Measurements from ENCODE around the gene C19orf38.
"Not testable (repeated sequence)": the region's sequence is repeated elsewhere in the genome, so short reads cannot be mapped to it uniquely, and the experiment has no call there.

Gene C19orf38

DNA sequence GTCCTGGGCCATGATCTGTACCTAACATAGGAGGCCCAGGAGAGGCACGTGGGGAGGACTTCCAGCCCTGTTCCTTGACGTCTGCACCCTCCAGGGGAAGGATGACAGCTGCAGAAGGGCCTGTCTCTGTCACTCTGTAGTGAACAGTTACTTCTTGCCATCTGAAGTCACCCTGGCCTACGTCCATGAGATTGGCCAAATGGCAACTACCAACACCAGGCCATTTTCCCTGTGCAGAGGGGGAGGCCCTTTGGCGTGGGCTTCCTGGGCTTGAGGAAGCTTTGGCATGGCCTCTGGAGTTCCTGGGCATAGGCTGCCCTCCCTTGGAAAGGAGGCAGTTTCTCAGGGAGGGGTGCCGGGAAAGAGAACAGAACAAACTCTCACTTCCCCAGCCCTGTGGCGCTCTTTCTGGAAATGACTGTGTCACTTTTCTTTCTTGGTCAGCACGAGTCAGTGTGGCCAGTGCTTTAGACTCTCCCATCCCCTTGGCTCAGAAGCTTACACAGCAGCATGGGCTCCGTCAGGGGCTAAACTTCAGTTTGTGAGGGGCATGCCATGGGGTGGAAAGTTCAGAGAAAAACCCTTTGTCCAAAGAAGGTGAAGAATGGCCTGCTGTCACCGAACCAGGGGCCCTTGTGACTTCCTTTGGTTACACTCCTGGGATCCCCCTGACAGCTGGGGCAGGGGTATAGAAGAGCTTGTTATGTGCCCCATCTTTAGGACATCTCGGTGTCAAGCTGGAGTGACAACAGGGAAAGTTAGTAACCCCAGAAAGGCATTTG, 28.4 kb downstream of the C19orf38 start:
- no peak for DNase-seq (ENCODE audit: low read depth, low spot score)

DNA sequence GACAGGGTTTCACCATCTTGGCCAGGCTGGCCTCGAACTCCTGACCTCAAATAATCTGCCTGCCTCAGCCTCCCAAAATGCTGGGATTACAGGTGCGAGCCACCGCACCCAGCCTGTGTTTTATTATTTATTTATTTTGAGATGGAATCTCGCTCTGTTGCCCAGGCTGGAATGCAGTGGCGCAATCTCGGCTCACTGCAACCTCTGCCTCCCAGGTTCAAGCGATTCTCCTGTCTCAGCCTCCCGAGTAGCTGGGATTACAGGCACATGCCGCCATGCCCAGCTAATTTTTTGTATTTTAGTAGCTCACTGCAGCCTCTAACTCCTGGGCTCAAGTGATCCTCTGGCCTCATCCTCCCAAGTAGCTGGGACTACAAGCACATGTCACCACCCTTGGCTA, 29.4 kb downstream of the C19orf38 start:
- not testable (repeated sequence) for DNase-seq (ENCODE audit: low read depth, low spot score)

DNA sequence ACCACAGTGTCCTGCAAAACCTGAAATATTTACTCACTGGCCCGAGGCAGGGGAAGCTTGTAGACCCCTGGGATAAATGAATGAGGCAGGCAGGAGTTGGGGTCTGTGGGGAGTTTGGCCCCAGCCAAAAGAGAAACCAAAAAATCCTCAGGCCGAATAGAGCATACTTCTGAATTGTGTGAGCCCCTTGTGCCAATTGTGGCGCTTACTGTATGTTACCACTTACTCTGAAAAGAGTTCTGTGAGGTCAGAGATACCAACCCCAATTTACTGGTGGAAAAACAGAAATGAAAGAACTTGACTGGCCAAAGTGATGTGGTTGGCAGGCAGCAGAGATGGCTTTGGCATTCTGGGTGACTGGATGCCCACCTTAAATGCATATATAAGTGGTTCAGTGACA, 30.0 kb downstream of the C19orf38 start:
- DNase-seq (ENCODE audit: low read depth, low spot score) = no peak

DNA sequence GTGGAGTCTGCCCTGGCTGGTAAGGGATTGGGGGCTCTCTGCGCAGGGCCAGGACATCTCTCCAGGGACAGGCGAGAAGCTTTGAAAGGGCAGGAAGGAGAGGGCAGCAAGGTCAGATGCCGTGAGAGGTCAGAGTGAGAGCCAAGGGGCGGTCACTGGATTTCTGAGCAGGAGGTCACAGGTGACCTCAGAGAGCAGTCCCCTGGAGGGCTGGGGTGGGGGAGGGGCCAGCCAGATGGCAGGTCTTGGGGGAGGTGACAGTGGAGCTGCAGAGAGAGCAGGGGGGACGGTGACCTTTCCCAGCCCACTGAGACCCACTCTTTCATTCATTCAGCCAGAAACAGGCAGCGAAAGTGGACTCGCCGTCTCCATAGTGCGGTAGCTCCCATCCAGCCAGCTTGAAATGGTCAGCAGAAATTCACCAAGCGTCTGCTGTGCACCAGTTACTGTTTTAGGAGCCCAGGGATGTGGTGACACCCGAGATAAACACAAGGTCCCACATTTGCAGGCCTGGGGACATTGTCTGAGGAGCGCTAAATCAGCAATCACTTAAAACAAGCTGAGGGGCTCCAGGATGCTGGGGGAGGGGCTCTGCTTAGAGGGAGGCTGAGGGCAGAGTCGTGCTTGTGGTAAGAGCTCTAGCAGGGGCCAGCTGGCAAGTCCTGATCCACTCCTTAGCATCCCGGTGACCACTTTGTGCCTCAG, 33.3 kb downstream of the C19orf38 start:
- no peak for DNase-seq (ENCODE audit: low read depth, low spot score)

DNA sequence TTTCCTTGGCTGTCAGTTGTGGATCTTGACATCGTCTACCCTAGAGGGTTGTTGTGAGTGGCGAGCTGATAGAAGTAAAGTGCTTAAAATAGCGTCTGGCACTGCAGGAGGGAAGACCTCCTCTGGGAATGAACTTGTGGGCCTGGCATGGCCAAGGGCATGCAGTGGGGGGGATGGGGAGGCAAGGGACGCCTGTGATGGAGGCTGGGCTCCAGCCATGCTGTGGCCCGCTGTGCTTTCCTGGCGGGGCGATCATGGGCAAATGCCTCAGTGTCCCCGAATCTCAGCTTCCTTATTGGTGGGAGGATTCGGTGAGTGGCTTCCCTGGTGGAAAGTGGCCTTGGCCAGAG, 33.9 kb downstream of the C19orf38 start:
- DNase-seq (ENCODE audit: low read depth, low spot score) = no peak

DNA sequence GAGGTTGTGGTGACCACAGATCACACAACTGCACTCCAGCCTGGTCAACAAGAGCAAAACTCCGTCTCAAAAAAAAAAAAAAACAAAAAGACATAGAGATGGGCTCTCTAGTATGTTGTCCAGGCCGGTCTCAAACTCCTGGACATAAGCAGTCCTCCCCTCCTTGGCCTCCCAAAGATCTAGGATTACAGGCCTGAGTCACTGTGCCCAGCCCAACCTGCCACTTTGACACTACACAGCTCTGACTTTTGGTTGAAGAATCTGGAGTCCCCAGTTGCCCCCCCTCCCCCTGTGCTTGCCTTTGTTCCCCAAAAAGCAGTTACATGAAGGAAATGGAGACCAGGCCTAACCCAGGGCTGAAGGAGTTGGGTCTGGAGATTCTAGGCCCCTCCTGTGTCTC, 36.1 kb downstream of the C19orf38 start:
- no peak for DNase-seq (ENCODE audit: low read depth, low spot score)

DNA sequence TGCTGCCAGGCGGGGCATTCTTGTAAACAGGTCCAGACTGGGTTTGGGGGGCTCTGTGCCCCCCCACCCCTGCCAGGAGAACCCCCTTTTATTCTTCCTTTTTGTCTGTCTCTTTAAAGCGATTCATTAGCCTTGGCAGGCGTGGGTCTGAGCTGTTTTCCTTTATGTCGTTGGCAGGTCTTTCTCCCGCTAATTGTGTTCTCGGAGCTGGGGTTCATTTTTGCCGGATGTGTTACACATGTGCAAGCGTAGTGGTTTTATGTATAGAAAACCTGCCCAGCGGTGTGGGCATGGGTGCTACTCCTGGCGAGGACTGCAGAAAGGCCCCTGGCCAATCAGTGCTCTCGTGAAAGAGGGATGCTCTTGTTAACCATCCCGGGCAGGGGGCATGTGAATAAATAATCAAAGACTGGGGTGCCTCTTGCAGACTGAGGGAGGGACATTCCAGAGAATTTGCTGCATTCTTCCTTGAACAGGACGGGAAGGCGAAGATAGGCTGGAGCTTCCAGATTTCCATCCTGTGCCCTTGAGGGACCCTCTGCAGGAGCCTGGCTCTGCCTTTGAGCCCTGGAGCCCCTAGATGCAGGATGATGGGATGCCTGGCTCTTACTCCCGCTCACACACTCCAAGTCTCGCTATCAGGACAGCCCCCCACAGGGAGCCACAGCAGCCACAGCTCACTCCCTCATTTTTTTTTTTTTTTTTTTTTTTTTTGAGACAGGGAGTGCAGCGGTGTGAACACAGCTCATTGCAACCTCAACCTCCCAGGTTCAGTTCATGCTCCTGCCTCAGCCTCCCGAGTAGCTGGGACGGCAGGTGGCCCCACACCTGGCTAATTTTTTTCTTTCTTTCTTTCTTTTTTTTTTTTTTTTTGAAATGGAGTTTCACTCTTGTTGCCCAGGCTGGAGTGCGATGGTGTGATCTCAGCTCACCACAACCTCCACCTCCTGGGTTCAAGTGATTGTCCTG, 37.3 kb downstream of the C19orf38 start:
- no peak for DNase-seq (ENCODE audit: low read depth, low spot score)

DNA sequence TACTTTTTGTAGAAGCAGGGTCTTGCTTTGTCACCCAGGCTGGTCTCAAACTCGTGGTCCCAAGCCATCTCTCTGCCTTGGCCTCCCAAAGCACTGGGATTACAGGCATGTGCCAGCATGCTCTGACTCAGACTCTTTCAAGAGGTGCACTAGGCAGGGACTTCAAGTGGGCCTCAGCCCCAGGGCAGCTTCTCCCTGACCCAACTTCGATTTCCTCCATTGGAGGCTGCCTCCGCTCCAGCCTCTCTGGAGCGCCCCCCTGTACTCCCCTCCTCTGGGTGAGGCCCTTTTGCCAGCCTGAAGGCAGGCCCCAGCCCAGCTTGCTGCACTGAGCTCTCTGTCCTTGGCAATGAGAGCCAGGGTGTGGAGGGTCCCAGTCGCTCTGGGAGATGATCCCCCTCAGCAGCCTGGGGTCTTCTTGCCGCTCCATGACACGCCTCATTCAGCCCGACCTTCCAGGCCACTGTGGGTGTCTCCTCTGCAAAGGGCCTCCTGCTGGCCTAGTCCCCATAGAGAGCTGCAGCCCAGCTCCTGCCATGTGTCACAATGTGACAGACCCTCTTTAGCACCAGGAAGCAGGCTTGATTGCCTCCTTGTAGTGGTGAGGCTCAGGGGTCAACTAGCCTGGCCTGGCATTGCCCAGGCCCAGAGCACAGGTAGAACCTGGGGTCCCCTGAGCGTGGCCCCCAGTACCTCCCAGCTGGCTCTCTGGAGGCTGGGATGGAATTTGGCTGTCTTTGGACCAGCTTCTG, 39.6 kb downstream of the C19orf38 start:
- no peak for DNase-seq (ENCODE audit: low read depth, low spot score)

DNA sequence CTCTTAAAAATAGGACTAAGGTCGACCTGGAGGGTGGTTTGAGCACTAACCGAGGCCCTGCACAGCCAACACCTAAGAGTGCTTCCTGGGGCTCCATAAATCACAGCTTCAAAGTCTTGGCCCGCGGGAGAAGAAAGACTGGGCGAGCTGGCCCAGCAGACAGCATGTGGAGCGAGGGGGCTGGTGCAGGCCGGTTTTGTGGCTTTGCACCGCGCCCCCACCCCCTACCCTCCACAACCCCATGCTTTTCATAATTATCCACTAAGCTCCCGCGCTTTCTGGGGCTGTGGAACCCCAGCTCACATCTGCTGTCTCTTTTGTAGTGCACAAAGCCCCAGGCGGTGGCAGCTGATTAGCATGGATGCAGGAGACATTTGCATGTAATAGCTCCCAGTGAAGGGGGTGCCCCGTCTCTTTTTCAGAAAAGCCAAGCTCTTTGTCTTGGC, 40.2 kb downstream of the C19orf38 start:
- DNase-seq (ENCODE audit: low read depth, low spot score) = no peak

DNA sequence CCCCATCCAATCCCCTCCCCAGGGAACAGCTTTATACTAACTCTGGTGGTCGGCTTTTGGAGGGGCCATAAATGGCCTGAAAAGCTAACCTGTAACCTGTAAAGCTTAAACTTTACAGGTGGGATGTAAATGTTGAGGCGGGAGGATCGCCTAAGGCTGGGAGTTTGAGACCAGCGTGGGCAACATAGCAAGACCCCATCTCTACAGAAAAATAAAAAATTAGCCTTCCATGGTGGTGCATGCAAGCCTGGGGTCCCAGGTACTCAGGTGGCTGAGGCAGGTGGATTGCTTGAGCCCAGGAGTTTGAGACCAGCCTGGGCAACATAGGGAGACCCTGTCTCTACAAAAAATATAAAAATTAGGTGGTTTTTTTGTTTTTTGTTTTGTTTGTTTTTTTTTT, 41.7 kb downstream of the C19orf38 start:
- DNase-seq (ENCODE audit: low read depth, low spot score) = no peak

DNA sequence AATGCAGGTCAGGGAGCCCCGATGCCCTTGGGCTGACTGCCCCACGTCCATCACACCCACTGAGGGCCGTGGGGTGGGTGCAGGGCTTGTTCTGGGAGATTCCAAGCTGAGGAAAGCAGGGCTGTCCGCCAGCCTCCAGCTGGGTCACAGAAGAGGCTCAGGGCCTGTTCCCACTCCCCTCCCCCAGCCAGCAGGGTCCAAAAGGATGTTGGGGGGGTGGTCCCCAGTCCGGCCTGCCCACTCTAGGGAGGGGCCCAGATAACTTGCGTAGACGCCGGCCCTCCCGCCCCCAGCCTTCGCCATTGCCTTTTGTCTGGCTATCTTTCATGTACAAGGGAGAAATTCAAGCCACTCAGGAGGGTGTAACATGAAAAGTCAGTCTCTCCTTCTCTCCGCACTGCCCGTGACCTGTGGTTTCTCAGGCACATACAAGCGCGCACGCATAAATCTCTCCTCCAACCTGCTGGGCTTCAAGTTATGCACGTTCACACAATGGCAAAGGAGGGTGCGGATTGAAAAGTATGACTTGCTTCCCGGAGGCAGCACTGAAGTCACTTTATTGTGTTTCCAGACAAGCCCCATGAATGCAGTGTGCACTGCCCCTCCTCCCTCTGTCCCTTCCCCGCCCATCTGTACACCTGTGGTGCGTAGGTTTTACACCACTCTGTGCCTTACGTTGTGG, 43.3 kb downstream of the C19orf38 start:
- DNase-seq (ENCODE audit: low read depth, low spot score) = no peak

DNA sequence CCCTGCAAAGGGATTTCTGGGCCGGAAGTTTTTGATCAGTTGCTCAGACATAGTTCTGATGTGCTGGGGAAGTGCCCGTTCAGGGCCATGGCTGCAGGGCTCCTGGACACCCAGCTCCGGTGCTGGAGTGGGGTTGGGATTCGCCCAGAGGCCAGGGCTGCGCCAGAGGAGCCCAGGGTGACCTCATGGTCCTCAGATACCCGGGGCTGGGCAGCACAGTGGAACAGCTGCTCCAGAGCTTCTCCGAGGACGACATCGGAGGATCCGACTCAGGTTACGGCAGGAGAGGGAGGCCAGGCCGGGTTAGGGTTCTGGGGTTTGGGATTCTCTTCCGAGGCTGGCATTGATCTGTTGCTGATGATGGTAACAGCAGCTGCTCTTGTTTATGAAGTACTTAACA, 44.0 kb downstream of the C19orf38 start:
- no peak for DNase-seq (ENCODE audit: low read depth, low spot score)

DNA sequence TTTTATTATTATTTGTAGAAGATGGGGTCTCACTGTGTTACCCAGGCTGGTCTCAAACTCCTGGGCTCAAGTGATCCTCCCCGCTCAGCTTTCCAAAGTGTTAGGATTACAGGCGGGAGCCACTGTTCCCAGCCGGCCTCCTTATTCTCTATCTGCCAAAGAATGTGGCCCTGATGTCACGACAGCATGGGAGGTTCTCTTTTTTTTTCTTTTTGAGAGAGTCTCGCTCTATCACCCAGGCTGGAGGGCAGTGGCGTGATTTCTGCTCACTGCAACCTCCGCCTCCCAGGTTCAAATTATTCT, 46.6 kb downstream of the C19orf38 start:
- no peak for DNase-seq (ENCODE audit: low read depth, low spot score)

DNA sequence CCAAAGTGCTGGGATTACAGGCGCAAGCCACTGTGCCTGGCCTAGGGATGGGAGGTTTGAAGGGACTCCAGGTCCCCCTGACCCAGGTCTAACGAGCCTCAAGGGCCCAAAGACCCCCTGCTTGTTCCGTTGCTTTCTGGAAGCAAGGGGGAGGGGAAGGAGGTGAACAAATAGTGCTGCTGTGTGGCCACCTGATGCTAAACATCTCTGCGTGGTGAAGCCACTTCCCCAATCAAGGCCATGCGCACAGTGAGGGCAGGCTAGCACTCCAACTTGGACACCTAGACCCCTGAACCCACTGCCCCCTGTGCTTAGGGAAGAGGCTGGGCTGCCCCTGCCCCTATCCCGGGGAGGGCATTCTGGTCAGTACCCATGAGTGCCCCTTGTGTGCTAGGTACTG, 47.1 kb downstream of the C19orf38 start:
- DNase-seq (ENCODE audit: low read depth, low spot score) = no peak

DNA sequence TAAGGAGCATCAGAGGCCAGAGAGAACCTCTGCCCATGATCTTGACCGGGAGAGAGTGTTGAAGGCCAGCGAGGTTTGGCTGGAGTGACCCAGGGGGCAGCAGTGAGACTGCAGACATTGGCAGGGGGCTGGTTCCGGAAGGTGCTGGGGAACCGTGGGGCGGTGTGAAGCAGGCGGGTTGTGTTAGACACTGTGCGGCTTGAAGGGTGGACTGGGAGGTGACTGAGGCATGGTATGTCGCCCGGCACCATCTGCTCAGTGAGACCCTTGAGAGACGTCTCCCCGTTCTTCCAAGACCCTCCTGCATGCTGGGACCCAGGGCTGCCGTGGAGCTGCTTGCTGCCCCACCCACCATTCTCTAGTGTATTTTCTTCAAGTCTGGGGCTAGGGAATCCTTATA, 47.7 kb downstream of the C19orf38 start:
- DNase-seq (ENCODE audit: low read depth, low spot score) = no peak

DNA sequence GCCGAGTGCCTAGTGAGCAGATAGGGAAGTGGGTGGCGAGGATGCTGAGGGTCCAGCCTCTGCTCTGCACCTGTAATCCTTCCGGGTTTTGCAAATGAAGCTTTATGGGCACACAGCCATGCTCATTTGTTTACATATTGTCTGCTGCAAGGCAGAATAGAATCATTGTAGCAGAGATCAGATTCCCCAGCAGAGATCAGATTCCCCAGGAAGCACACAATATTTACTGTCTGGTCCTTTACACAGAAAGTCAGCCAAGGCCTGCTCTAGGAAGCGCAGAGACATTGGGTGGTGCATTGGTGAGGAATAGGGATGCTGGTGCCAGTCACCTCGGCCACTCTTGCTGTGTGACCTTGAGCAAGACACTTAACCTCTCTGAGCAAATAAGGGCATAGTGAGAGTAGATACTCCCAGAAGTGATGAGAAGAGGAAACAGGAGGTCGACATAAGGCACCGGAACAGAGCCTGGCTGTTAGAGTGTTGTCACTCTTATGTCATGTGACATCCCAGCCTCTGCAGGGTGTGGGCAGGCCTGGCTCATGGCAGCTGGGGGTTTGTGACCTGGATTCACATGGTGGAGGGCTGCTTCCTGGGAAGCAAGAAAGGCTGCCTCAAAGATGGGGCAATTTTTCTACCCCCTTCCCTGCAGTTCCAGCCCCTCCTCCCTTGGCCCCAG, 48.8 kb downstream of the C19orf38 start:
- no peak for DNase-seq (ENCODE audit: low read depth, low spot score)

DNA sequence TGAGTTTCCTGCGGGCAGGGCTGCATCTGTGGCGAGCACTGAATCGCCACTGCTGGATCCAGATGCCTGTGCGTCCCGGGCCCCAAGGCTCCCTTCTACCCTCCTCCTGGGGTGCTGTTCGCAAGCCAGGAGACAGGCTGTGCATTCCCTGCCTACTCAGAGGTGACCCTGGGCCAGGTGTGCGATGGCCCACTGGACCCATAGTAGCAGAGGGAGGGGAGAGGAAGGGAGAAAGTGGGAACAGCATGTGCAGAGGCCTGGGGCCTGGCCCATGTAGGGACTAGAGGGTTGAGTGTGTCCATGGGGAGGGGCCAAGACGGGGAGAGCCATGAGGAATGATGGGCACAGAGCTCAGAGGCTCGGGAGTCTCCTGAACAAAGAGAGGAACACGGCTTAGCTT, 50.4 kb downstream of the C19orf38 start:
- DNase-seq (ENCODE audit: low read depth, low spot score) = no peak

DNA sequence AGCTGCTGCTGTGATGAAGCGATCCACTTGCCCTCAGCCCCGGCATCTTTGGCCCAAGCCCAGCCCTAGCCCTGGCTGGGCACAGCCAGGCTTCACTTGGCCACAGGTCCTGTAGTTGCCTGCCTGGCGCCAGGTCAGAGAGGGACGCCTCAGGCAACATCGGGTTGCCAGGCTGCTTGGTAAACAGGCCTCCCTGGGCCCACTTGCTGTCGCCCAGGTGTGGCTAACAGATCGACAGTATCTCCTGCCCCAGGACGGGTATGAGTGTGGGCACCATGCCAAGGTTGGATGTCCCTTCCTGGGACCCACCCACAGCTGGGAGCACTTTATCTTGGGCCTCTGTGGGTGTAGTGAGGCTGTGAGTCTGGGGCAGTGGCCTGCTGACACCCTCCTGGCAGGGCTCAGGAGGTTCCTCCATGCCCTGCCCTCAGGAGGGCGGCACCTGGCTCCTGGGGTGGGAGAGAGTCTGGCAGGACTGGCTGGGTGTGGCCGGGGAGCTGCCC, 51.0 kb downstream of the C19orf38 start:
- no peak for DNase-seq (ENCODE audit: low read depth, low spot score)

DNA sequence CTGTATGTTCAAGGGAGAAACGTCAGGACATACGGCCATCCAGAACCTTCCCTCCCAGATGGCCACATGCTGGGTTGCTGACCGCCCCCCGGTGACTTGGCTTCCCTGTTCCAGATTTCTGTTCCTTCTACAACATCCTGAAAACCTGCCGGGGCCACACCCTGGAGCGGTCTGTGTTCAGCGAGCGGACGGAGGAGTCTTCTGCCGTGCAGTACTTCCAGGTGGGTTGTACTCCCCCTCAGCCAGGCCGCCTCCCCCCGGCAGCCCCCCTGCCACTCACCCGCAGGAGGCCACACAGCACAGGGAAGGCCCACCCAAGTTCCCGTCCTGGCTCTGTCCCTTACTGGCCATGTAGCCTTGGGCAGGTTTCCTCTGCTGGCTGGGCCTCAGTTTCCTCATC, 59.7 kb downstream of the C19orf38 start:
- DNase-seq (ENCODE audit: low read depth, low spot score) = no peak

DNA sequence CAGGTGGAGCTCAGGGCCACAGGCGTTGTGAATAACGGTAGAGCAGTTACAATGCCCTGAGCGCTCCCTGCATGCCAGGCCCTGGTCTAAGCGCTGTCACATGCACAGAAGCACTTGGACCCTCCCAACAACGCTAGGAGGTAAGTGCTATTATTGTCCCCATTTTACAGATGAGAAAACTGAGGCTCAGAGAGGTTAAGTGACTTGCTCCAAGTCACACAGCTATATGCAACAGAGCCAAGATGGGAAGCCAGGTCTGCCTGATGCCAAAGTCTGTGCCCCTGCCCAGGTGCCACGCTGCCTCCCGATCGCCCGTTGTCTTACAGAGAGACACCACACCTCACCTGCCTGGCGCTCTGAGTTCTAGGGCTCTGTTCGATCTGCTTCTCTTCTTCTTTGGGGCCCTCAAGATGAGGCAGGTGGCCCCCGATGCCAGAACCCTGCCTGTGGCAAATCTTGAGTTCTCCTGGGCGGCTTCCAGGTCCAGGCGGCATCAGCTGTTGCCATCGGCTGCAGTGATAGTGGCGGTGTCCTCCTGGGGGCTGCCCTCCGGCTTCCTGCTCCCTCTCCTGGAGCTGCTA, 60.3 kb downstream of the C19orf38 start:
- DNase-seq (ENCODE audit: low read depth, low spot score) = no peak
